H1 (cell line): Measurements from ENCODE around the gene PET100. TPM values are rescaled to one million over a fixed set of nuclear protein-coding genes. Genes with fewer than 3 reads are reported as not detected.

Experiments
- CBX8 ChIP-seq: fragments of 300-800, 300-1000 bp; sonication (generic); IDR thresholded peaks from 2 replicates; pipeline ENCODE4 v1.7.1; 2016; ENCODE audit warnings: low read depth, low read length, borderline replicate concordance
- GABPA ChIP-seq: IDR thresholded peaks from 2 replicates; pipeline ENCODE4 v1.6.1; 2011; ENCODE audit warnings: mild to moderate bottlenecking, low read length, moderate library complexity, borderline replicate concordance; ENCODE audit not compliant: insufficient read depth
- HDAC2 ChIP-seq, 2 experiments: fragments of 300-600 bp in 1 of 2; sonication (generic) in 1 of 2; IDR thresholded peaks; 2 replicates each; pipeline ENCODE4 v1.6.1; 2011 to 2012; ENCODE audit warnings: low read depth in 2 of 2, low read length in 2 of 2, mild to moderate bottlenecking in 2 of 2, moderate library complexity in 2 of 2, borderline replicate concordance in 1 of 2, inconsistent platforms in 1 of 2
- KDM4A ChIP-seq: IDR thresholded peaks from one replicate; pipeline ENCODE4 v1.7.1; 2012; ENCODE audit warnings: low read depth, mild to moderate bottlenecking, moderate library complexity, low read length, inconsistent platforms; ENCODE audit not compliant: severe bottlenecking
- MAFK ChIP-seq: IDR thresholded peaks from 2 replicates; pipeline ENCODE4 v1.6.1; 2012; ENCODE audit warnings: low read depth, mild to moderate bottlenecking, improper control_type of control experiment, low read length
- NANOG ChIP-seq: IDR thresholded peaks from 2 replicates; pipeline ENCODE4 v1.6.1; 2011; ENCODE audit warnings: low read length, low read depth, mild to moderate bottlenecking, inconsistent platforms; ENCODE audit not compliant: insufficient read depth, poor library complexity, severe bottlenecking
- polyA plus RNA-seq, 7 experiments: library from polyadenylated mRNA; depleted of rRNA in 3 of 7; stranded (reverse) in 5 of 7; unstranded in 2 of 7; fragments of >200 nt in 5 of 7; fragments of 200-250 nt in 2 of 7; gene quantifications; 1 replicate in 5 of 7; 2 replicates in 1 of 7; 4 replicates in 1 of 7; pipeline versions ENCODE4 v1.2.1 to v1.2.3, GENCODE V29; 2011 to 2013; ENCODE audit warnings: missing spikeins in 2 of 7, mixed read lengths in 2 of 7
- total RNA-seq: library from RNA; stranded (reverse); fragmentation: NEBNext Ultra II Directional; extraction: Animal tissue kit (Norgen Biotek cat#: 25700); gene quantifications from 2 replicates; pipeline ENCODE4 v1.2.1, GENCODE V29; 2021

Gene PET100
- total and polyA plus RNA-seq, 2 of the 8 experiments (the other 6 are each of a cell fraction or from before 2014, with no cell fraction given) = 80.8 to 105 TPM

- no peak for TF ChIP-seq NANOG
- TF ChIP-seq MAFK = no peak
- TF ChIP-seq CBX8 = no peak
- TF ChIP-seq KDM4A = no peak
- TF ChIP-seq GABPA = no peak
- no peak for TF ChIP-seq HDAC2 (IDR thresholded peaks at IDR 0.05; ENCODE audit: borderline replicate concordance in 1 of 2, low read depth in 2 of 2, low read length in 2 of 2)
Measured at GRCh38 chr19:7642295-7643030, 12.9 kb downstream of the PET100 start (continued).
